Naive thymus-derived CD8-positive, alpha-beta T cell (primary cell): ENCODE measurements around the gene APOO. TPM values are rescaled to one million over a fixed set of nuclear protein-coding genes. Genes with fewer than 3 reads are reported as not detected.

Experiments
- ATAC-seq, 2 donors: fragments of 150-1000 bp; cut with Tn5 transposase in 1 of 2; sonication (Bioruptor Pico), chemical (Tn5 transposase) in 1 of 2; 1 replicate in 1 of 2; 2 replicates in 1 of 2; pipeline ENCODE4 v1.10.0; 2021; ENCODE audit warnings: mild to moderate bottlenecking in 2 of 2, moderate library complexity in 2 of 2
- POLR2A ChIA-PET: fragments of 350-600 bp; sonication (Branson Sonifier 250); formaldehyde crosslinking; loops from one replicate; lab custom pipeline; 2021; ENCODE audit warnings: antibody characterized with exemption; lab: Charles Lee
- DNase-seq, 10 donors: peaks; one replicate each; pipeline versions ENCODE4 v3.0.0 to v3.0.0-alpha.2; 2020 to 2022
- H3K27ac Mint-ChIP-seq, 10 donors: one replicate each; pipeline ENCODE4 v1.8.0; 2020 to 2022; ENCODE audit warnings: mild to moderate bottlenecking in 10 of 10, mixed read lengths in 10 of 10, moderate library complexity in 4 of 10, inconsistent platforms in 1 of 10
- H3K27me3 Mint-ChIP-seq, 5 donors: one replicate each; pipeline ENCODE4 v1.8.0; 2021 to 2022; ENCODE audit warnings: mixed read lengths in 5 of 5
- H3K36me3 Mint-ChIP-seq, 3 donors: one replicate each; pipeline ENCODE4 v1.8.0; 2020 to 2022; ENCODE audit warnings: mixed read lengths in 3 of 3, mild to moderate bottlenecking in 2 of 3, inconsistent platforms in 1 of 3
- H3K4me1 Mint-ChIP-seq, 4 donors: one replicate each; pipeline ENCODE4 v1.8.0; 2021 to 2022; ENCODE audit warnings: mixed read lengths in 4 of 4
- H3K4me3 Mint-ChIP-seq, 10 donors: one replicate each; pipeline ENCODE4 v1.8.0; 2020 to 2022; ENCODE audit warnings: mild to moderate bottlenecking in 10 of 10, mixed read lengths in 10 of 10, moderate library complexity in 6 of 10, inconsistent platforms in 1 of 10
- H3K9me3 Mint-ChIP-seq, 9 donors: one replicate each; pipeline ENCODE4 v1.8.0; 2020 to 2022; ENCODE audit warnings: mixed read lengths in 9 of 9, mild to moderate bottlenecking in 3 of 9, inconsistent platforms in 1 of 9, moderate library complexity in 1 of 9
- polyA plus RNA-seq, 3 donors: library from polyadenylated mRNA; unstranded; fragments of 300-500 nt; fragmentation: Illumina TruSeq; gene quantifications; one replicate each; pipeline ENCODE4 v1.2.3, GENCODE V29; 2021
- total RNA-seq, 8 experiments: library from RNA in 2 of 8; stranded (reverse) in 2 of 8; gene quantifications; one replicate each; pipeline ENCODE4 v1.2.3 and lab custom pipeline; 2021 to 2026

APOO gene
- 10 to 100 TPM in 1 of 2 experiments, 1 to 10 TPM in 1; 6.8 to 10.8 TPM for total RNA-seq
- polyA plus RNA-seq, result 10 to 100 TPM; 15.9 to 20.2 (median 19.7) TPM
- total RNA-seq (lab: John Stamatoyannopoulos, UW), result 2.5 to 9.6 (median 4.7) reads per million in 6 experiments

GRCh38 chrX:23907498-23908218 lies at the start of gene APOO, which contains the start of gene CXorf58:
Gene APOO, minus strand, starts transcription at chrX:23907938. Its CDS starts 236 bp downstream, at chrX:23907702.
Gene CXorf58, plus strand, starts transcription at chrX:23908006. Its CDS starts 2,297 bp downstream, at chrX:23910303.
- POLR2A ChIA-PET, result interaction anchor here (0.5 to 3.2 kb wide), 6 partner anchors 8 to 164 kb away, joined by 3 to 30 read pairs (median 16); partner anchors contain the start of genes EIF2S3 and SAT1
- peak within 1 kb of the TSS; percentile 87 to 97 (median 94) for H3K27ac Mint-ChIP-seq
- ATAC-seq (peak; percentile 92 to 93), DNase-seq (peak; percentile 84 to 95 (median 90))
- H3K36me3 Mint-ChIP-seq, result no peaks in the 10 kb centered on the region
- no peaks in the 10 kb centered on the region for H3K27me3 Mint-ChIP-seq
- H3K9me3 Mint-ChIP-seq, result no peaks in the 10 kb centered on the region
- H3K4me3 Mint-ChIP-seq, result peak within 1 kb of the TSS; percentile 78 to 90 (median 84)
- peaks cover 6 to 14% (median 10%) of the 10 kb centered on the region in 4 donors for H3K4me1 Mint-ChIP-seq

GRCh38 chrX:23954396-23954795 lies 46.7 kb upstream of the APOO start:
- H3K27ac Mint-ChIP-seq, result peak overlapping the region; percentile 31 to 98 (median 88)
- H3K4me1 Mint-ChIP-seq, result peaks cover 5 to 35% (median 24%) of the 10 kb centered on the region in 4 donors
- no peaks in the 10 kb centered on the region for H3K9me3 Mint-ChIP-seq
- no peaks in the 10 kb centered on the region for H3K36me3 Mint-ChIP-seq
- DNase-seq, result no peak
- no peak overlapping the region for H3K4me3 Mint-ChIP-seq
- POLR2A ChIA-PET, result interaction anchor here (0.6 to 3.5 kb wide), 4 partner anchors 46 to 114 kb away, joined by 3 to 15 read pairs (median 10); partner anchors contain the start of genes APOO, CXorf58, EIF2S3 and KLHL15
- no peaks in the 10 kb centered on the region for H3K27me3 Mint-ChIP-seq
- ATAC-seq, result no peak

GRCh38 chrX:23953908-23954269 lies 46.2 kb upstream of the APOO start:
- no peaks in the 10 kb centered on the region for H3K27me3 Mint-ChIP-seq
- POLR2A ChIA-PET, result interaction anchor here (1.0 to 3.5 kb wide), 6 partner anchors 14 to 211 kb away, joined by 3 to 15 read pairs (median 8); partner anchors contain the start of genes ACOT9, APOO, CXorf58 and KLHL15
- H3K4me3 Mint-ChIP-seq, result peak overlapping the region; percentile 81 to 92 (median 87)
- peak overlapping the region; percentile 86 to 98 (median 92) for H3K27ac Mint-ChIP-seq
- peak; percentile 29 to 53 for ATAC-seq
- H3K9me3 Mint-ChIP-seq, result no peaks in the 10 kb centered on the region
- H3K4me1 Mint-ChIP-seq, result peaks cover 3 to 34% (median 22%) of the 10 kb centered on the region in 4 donors
- no peaks in the 10 kb centered on the region for H3K36me3 Mint-ChIP-seq
- DNase-seq, result peak in 3 of 10 donors; percentile 1 to 26 (median 10)

GRCh38 chrX:23952984-23953907 lies 45.5 kb upstream of the APOO start:
- peak; percentile 90 to 91 for ATAC-seq
- Mint-ChIP-seq H3K9me3 (no peaks in the 10 kb centered on the region), H3K27ac (peak overlapping the region; percentile 86 to 98 (median 92)), H3K4me3 (peak overlapping the region; percentile 81 to 92 (median 87)), H3K27me3 (no peaks in the 10 kb centered on the region), H3K36me3 (peaks cover 0 to 4% (median 0%) of the 10 kb centered on the region in 3 donors), H3K4me1 (peaks cover 3 to 30% (median 20%) of the 10 kb centered on the region in 4 donors)
- POLR2A ChIA-PET, result interaction anchor here (1.0 to 3.5 kb wide), 9 partner anchors 13 to 210 kb away, joined by 3 to 15 read pairs (median 4); partner anchors contain the start of genes ACOT9, APOO, CXorf58 and EIF2S3
- DNase-seq, result peak; percentile 2 to 64 (median 21)

- Mint-ChIP-seq H3K4me1 (peaks cover 3 to 30% (median 20%) of the 10 kb centered on the region in 4 donors), H3K9me3 (no peaks in the 10 kb centered on the region), H3K27ac (peak overlapping the region in 5 of 10 donors; percentile 26 to 98 (median 91)), H3K27me3 (no peaks in the 10 kb centered on the region), H3K4me3 (peak overlapping the region; percentile 41 to 92 (median 86)), H3K36me3 (peaks cover 0 to 7% (median 0%) of the 10 kb centered on the region in 3 donors)
- POLR2A ChIA-PET, result interaction anchor here (1.0 to 3.5 kb wide), 7 partner anchors 13 to 197 kb away, joined by 3 to 15 read pairs (median 4); partner anchors contain the start of genes APOO, CXorf58, EIF2S3 and KLHL15
- ATAC-seq, result no peak
- no peak for DNase-seq
Measured at GRCh38 chrX:23952391-23952790, 44.7 kb upstream of the APOO start.

GRCh38 chrX:23945206-23945605 lies 37.5 kb upstream of the APOO start:
- ATAC-seq, result no peak
- DNase-seq, result no peak
- Mint-ChIP-seq H3K4me1 (peaks cover 2 to 7% (median 3%) of the 10 kb centered on the region in 4 donors), H3K27ac (no peak overlapping the region), H3K27me3 (no peaks in the 10 kb centered on the region), H3K4me3 (no peak overlapping the region), H3K36me3 (peaks cover 0 to 39% (median 4%) of the 10 kb centered on the region in 3 donors), H3K9me3 (no peaks in the 10 kb centered on the region)
- POLR2A ChIA-PET, result no interaction called here

- Mint-ChIP-seq H3K27me3 (no peaks in the 10 kb centered on the region), H3K4me1 (peaks cover 0 to 3% (median 1%) of the 10 kb centered on the region in 4 donors), H3K27ac (peak overlapping the region in 1 of 10 donors; percentile 15), H3K36me3 (peaks cover 0 to 39% (median 4%) of the 10 kb centered on the region in 3 donors), H3K4me3 (no peak overlapping the region), H3K9me3 (no peaks in the 10 kb centered on the region)
- DNase-seq (no peak), ATAC-seq (no peak)
- POLR2A ChIA-PET, result no interaction called here
Measured at GRCh38 chrX:23944234-23944633, 36.5 kb upstream of the APOO start.

- no peak for ATAC-seq
- Mint-ChIP-seq H3K27ac (no peak overlapping the region), H3K36me3 (peaks cover 0 to 13% (median 4%) of the 10 kb centered on the region in 3 donors), H3K9me3 (no peaks in the 10 kb centered on the region), H3K4me3 (no peak overlapping the region), H3K27me3 (no peaks in the 10 kb centered on the region), H3K4me1 (peaks cover 0 to 2% (median 0%) of the 10 kb centered on the region in 4 donors)
- DNase-seq, result no peak
- POLR2A ChIA-PET, result interaction anchor here (1.6 kb wide), 1 partner anchor 14 kb away, joined by 3 read pairs; no protein-coding TSS in a partner anchor
Measured at GRCh38 chrX:23939203-23939602, 31.5 kb upstream of the APOO start.

- DNase-seq, result no peak
- H3K27me3 Mint-ChIP-seq, result no peaks in the 10 kb centered on the region
- no peak overlapping the region for H3K27ac Mint-ChIP-seq
- H3K4me3 Mint-ChIP-seq, result no peak overlapping the region
- ATAC-seq, result no peak
- H3K9me3 Mint-ChIP-seq, result no peaks in the 10 kb centered on the region
- H3K36me3 Mint-ChIP-seq, result peaks cover 0 to 8% (median 4%) of the 10 kb centered on the region in 3 donors
- POLR2A ChIA-PET, result no interaction called here
- H3K4me1 Mint-ChIP-seq, result peaks cover 0 to 2% (median 0%) of the 10 kb centered on the region in 4 donors
Measured at GRCh38 chrX:23938690-23939089, 31.0 kb upstream of the APOO start.

GRCh38 chrX:23937100-23937499 lies 29.4 kb upstream of the APOO start:
- Mint-ChIP-seq H3K4me3 (no peak overlapping the region), H3K9me3 (no peaks in the 10 kb centered on the region), H3K4me1 (peaks cover 0 to 4% (median 2%) of the 10 kb centered on the region in 4 donors), H3K27ac (no peak overlapping the region), H3K36me3 (peaks cover 0 to 3% (median 0%) of the 10 kb centered on the region in 3 donors), H3K27me3 (no peaks in the 10 kb centered on the region)
- ATAC-seq (no peak), DNase-seq (no peak)
- POLR2A ChIA-PET, result no interaction called here

- no peak for ATAC-seq
- H3K9me3 Mint-ChIP-seq, result no peaks in the 10 kb centered on the region
Measured at GRCh38 chrX:23936180-23936579, 28.4 kb upstream of the APOO start.

More at GRCh38 chrX:23936180-23936579, 28.4 kb upstream of the APOO start:
- POLR2A ChIA-PET, result interaction anchor here (0.5 kb wide), 1 partner anchor 165 kb away, joined by 5 read pairs; no protein-coding TSS in a partner anchor
- Mint-ChIP-seq H3K4me1 (peaks cover 1 to 13% (median 6%) of the 10 kb centered on the region in 4 donors), H3K4me3 (no peak overlapping the region), H3K27ac (peak overlapping the region in 1 of 10 donors; percentile 57), H3K36me3 (peaks cover 0 to 2% (median 0%) of the 10 kb centered on the region in 3 donors), H3K27me3 (no peaks in the 10 kb centered on the region)
- no peak for DNase-seq
